Activated CD8-positive, alpha-beta memory T cell treated with anti-CD3 and anti-CD28 coated beads for 36 hours (primary cell): ENCODE measurements around the gene USP38. TPM values are rescaled to one million over a fixed set of nuclear protein-coding genes. Genes with fewer than 3 reads are reported as not detected.
"Not testable (repeated sequence)": the region's sequence is repeated elsewhere in the genome, so short reads cannot be mapped to it uniquely, and the experiment has no call there.

Source experiments
- CTCF ChIA-PET: fragments of 350-600 bp; sonication (Branson Sonifier 250); formaldehyde crosslinking; loops from one replicate; lab custom pipeline; 2021; ENCODE audit warnings: antibody characterized with exemption; lab: Charles Lee
- POLR2A ChIA-PET: fragments of 350-600 bp; sonication (Branson Sonifier 250); formaldehyde crosslinking; loops from one replicate; lab custom pipeline; 2021; ENCODE audit warnings: antibody characterized with exemption; lab: Charles Lee
- total RNA-seq, 2 experiments: library from RNA; stranded (reverse); gene quantifications; one replicate each; pipeline ENCODE4 v1.2.3, GENCODE V29; 2021

Gene USP38
- total RNA-seq, 2 experiments from 2014 or later, result 25.6 to 26.6 TPM

DNA sequence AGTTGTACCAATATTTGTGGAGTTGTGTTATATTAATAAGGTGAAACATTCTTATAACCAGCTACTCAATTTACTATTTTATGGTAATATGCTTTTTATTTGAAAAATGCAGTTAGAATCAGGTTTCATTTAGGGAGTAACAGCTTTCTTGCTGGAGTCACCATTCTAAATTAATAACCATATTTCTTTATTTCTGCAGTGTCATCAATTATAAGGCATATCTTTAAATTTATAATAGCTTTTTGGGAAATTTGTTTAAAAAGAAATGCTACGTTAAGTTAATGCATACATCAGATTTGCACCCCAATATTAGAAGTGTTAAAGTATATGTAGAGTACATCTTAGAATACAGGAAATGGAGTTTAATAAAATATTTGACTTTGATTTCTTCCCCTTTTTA is 18.9 kb downstream of the USP38 start:
- ChIA-PET CTCF (interaction anchor here (0.7 kb wide), 1 partner anchor 10 kb away, joined by 4 read pairs; no protein-coding TSS in a partner anchor), POLR2A (no interaction called here)

DNA sequence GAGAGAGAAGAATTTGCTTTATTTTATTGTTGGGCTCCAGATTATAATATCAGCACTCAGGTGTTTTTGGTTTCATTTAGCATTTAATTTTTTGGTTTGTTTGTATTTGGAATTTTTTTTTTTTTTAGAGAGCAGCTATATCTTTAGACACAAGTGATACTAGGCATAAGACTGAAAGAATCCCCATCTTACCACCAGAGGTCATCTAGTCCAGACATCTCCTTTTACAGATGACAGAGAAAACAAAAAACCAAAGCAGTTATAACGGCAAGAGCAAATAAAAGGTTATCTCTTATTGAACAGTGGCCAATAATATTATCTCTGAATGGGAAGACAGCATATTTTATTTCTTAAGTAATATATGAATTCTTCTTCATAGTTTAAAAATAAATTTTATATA is 22.8 kb downstream of the USP38 start:
- ChIA-PET POLR2A (no interaction called here), CTCF (no interaction called here)

DNA sequence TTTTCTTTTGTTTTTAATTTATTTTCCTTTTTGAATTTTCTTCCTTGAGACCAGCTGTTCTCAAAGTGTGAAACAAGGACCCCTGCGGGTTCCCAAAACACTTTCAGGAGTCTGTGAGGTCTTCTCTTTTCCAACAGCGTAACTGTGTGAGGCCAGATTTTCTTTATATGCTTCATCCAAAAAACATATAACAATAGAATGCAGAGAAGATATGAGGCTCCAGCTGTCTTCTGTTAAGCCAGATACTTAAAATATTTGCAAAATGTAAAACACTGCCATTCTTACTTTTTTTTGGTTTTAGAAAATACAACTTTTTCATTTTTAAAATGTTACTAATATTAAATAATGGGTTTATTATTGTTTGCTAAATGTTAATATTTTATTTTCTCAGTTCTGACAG is 27.8 kb downstream of the USP38 start:
- ChIA-PET POLR2A (no interaction called here), CTCF (no interaction called here)

DNA sequence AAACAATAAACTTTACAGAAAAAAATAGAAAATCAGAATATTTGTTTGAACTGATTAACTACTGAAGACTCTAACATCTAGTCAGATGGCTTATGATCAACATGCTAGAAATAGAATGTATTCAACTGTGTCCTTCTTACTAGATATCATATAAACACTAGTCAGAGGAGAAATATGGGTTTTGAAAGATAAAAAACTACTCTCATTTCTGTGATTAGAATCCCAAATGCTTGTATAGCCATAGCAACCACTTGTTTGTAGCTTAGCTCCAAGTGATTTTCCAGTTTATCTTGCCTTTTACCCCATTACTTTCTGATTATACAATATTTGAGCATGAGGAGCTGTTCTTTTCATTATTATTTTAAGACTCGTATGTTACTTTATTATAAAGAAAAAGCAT is 31.2 kb downstream of the USP38 start:
- CTCF ChIA-PET, result no interaction called here
- POLR2A ChIA-PET, result no interaction called here

DNA sequence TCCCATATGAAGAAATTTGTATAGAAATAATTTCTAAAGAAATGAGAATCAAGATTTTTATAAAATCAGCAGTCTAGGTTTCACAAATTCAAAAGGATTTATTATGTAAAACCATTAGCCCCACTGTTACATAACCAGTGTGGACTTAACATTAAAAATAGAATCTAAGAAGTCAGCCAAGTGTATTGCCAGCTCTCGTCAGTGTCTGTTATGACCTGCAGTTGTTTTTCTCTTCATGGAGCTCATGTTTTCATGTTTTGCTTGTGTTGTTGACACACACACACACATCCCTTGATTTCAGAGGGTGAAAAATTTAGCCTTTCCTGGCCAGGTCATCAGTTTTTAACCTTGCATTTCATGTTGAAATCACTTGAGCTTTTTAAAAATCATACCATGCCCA is 39.5 kb downstream of the USP38 start:
- POLR2A ChIA-PET, result no interaction called here
- CTCF ChIA-PET, result no interaction called here

DNA sequence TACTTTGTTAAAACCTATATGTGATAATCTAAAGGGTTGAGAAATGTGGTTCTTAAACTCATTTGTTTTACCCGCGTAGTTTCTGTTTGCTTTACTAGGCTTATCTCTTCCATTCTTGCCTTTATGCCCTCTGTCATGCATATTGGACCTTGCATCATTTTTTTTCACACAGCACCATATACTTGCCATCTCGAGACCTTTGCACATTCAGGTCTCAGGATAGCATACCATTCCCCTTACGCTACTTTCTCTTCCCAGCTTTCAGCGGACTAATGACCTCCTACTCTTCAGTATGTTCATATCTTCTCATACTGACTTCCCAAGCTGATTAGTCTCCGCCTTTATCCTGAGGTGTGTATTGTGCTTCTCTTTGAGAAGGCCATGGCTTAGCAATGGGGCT is 40.5 kb downstream of the USP38 start:
- ChIA-PET CTCF (no interaction called here), POLR2A (no interaction called here)

DNA sequence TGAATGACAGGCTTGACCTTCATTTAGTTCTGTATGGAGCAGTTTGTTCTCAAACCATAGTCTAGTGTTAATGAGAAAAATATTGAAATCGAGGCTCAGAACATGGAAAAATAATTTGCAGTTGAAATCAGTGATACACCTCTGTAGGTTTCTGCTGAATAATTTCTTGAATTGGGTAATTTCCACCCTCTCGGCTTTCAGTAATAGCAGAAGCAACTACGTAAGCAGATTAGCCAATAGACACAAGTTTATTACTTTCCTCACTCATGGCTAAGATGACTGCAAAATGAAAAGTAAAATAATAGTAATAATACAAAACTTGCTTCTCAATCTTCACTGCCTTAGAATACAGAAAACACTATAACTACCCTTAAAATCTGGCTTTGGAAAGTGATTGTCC is 46.0 kb downstream of the USP38 start:
- POLR2A ChIA-PET, result no interaction called here
- CTCF ChIA-PET, result no interaction called here

DNA sequence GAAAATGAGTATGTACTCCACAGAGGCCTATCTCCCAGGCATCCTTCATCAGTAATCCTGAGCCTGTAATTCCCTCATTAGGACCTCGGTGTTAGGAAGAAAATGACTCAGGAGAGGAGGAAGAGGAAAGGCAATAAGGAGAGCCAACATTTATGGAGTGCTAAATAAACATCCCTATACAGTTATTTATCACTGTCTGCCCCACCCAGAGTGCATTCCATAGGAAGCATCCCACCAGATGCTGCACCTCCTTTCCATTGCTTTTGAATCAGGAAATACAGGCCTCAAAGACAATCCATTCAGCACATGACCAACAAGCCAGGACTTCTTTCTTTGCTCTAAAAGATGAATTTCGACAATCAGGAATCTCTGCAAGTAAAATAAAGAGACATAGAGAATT is 47.6 kb downstream of the USP38 start:
- CTCF ChIA-PET, result no interaction called here
- POLR2A ChIA-PET, result no interaction called here

DNA sequence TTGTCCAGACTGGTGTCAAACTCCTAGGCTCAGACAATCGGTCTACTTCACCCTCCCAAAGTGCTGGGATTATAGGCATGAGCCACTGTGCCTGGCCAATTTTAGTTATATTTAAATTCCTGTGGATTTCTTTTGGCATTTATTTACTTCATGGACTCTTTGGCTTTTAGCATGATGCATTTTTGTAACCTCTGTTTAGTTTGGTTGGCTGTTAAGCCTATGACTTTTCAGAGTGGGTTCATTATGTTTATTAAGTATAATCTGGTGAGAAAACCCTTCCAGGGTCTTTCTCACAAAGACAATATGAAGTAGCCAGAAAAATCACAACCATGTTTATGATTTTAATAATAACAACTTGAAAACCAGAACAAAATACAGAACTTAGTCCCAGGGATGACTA is 49.4 kb downstream of the USP38 start:
- ChIA-PET POLR2A (no interaction called here), CTCF (no interaction called here)

DNA sequence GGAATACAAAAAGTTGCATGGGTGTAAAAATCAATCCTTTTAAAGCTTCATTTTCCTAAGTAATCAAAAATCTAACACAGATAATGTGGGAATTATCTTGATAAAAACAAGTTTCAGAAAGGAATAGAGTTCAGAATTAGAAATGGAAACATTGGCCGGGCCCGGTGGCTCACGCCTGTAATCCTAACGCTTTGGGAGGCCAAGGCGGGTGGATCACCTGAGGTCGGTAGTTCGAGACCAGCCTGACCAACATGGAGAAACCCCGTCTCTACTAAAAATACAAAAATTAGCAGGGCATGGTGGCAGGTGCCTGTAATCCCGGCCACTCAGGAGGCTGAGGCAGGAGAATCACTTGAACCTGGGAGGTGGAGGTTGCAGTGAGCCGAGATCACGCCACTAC is 52.5 kb downstream of the USP38 start:
- CTCF ChIA-PET, POLR2A ChIA-PET: not testable (repeated sequence)

DNA sequence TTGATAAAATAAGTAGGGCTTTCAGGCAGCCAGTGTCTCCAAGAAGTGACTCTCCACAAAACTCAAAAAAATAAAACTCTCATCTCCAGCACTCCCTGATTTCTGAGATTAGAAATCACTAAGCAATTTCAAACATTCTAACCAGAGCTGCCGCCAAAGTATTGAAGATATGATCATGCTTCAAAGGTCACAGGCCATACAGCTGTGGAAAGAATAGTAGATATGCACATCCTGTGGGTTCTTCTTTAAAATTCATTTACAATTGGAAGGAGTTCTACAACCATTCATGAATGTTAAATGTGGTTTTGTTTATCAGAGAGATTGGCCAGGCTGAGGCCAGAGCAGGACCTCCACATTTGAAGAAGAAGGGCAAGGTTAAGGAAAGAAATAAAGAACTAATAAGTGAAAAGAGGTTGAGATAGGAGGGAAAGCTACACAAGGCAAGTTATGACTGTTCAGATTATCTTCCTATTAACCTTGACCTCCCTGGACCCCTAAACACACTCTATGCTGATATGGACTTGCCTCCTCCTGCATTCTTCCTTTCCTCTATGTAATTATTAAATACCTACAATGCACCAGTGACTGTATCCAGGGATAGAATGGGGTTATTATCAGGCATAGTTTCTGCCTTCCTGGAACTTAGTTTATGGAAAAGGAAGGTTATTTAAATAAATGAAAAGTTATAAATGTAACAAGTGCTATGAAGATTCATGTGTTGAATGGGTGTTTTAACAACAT is 56.4 kb downstream of the USP38 start:
- ChIA-PET CTCF (no interaction called here), POLR2A (no interaction called here)

DNA sequence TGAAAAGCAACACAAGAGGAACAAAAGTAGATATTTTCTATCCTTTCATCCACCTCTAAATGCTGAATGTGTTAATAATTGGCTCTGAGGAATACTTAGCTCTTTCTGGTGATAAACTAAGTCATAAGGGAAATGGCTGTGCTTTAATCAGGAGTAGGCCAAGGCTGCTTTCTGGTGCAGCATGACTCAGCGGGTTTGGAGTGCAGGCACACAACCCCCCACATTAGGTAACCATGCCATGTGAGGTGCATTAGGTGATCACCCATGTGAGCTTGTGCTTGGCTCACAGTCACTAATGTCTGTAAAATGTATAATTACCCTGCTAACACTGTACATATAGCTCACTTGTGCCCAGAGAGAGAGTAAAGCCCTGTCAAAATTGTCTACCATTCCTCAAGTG is 57.2 kb downstream of the USP38 start:
- ChIA-PET CTCF (no interaction called here), POLR2A (no interaction called here)

DNA sequence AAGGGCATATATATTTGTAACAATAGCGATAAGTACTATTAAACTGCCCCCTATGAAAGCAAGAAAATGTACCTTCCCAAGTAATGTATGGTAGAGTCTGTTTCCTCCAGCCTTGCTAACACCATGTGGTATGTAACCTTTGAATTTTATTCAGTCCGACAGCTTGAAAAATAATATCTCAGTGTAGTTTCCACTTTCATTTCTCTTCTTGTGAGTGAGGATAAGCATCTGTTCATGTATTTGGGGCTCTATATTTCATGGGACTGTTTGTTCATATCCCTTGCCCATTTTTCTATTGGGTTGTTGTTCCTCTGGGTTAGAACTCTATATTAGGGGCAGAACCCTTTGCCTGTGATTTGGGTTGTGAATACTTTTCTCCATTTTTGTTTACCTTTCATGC is 58.3 kb downstream of the USP38 start:
- ChIA-PET POLR2A (no interaction called here), CTCF (no interaction called here)

DNA sequence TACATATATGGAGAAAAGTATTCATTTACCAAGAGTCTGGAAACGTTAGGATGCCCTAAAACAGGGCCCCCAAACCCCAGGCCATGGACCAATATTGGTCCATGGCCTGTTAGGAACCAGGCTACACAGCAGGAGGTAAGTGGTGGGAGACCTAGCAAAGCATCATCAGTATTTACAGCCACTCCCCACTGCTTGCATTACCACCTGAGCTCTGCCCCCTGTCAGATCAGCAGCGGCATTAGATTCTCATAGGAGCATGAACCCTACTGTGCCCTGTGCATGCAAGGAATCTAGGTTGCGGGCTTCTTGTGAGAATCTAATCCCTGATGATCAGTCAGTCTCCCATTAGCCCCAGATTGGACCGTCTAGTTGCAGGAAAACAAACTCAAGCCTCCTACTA is 62.3 kb downstream of the USP38 start:
- ChIA-PET CTCF (interaction anchor here (0.6 kb wide), 1 partner anchor 190 kb away, joined by 3 read pairs; no protein-coding TSS in a partner anchor), POLR2A (no interaction called here)

DNA sequence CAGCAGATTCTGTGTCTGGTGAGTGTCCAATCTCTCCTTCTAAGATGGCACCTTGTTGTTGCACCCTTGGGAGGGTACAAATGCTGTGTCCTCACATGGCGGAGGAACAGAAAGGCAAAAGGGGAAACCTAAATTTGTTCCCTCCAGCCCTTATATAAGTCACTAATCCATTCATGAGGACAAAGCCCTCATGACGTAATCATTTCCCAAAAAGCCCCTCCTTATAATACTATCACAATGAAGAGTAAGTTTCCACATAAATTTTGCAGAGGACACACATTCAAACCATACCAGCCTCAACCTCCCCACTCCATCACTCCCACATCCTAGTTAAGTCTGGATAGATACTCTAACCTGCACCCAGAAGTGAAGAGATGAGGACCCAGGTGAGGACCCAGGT is 63.1 kb downstream of the USP38 start:
- ChIA-PET CTCF (no interaction called here), POLR2A (no interaction called here)

DNA sequence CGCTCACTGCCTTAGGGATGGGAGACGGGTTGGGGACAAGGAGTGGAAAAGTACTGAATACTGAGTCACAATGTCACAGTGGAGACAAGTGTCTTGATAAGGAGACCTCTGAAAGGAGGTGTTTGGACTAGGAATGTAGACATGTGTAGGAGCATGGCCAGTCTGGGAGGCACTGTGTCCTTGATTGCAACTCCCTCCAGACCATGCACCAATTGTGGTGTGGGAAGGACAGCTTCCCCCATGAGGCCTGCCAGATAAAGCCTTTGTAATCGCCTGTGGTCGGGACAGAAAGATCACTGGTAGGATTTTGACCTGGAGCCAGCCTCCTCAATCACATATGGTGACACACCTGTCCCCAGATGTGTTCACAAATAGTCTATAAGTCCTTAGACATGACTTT is 64.1 kb downstream of the USP38 start:
- POLR2A ChIA-PET, result no interaction called here
- CTCF ChIA-PET, result no interaction called here

DNA sequence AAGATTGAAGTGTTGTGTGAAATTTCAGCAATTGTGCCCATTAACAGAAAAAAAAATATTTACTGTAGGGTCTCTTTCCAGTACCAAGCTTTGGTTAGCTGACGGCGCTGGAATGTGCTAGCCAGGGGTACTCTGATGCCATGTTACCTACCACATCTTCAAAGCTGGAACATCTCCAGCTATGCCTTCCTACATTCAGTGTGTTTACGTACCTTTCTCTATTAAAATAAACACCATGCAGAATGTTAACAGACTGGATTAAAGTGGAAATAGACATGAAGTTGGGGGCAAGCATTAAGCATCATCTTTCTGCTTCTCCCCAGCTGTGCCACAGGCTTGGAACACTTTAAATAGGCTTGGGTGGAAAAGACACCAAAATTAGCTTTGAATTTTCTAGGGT is 65.9 kb downstream of the USP38 start:
- POLR2A ChIA-PET, result interaction anchor here (0.6 kb wide), 1 partner anchor 81 kb away, joined by 5 read pairs; no protein-coding TSS in a partner anchor
- CTCF ChIA-PET, result interaction anchor here (0.6 kb wide), 1 partner anchor 38 kb away, joined by 3 read pairs; no protein-coding TSS in a partner anchor

DNA sequence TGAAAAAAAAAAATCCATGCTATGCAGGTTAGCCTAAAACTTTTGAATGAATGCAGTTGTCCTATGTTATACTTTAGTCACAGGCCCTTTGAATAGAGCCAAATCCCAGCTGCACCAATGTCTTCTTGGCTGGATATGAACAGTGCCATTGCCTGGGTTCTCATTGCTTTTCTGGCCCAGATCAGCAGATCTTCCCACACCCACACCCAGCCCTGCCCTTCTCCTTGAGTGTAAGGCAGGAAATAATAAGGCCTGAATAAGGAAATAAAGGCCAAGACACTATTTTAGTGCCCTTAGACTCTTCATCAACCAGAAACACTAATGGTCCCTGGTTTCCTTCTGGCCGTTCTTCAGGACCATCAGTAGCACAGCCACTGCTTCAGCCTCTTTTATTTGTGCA is 66.6 kb downstream of the USP38 start:
- CTCF ChIA-PET, result interaction anchor here (0.6 kb wide), 1 partner anchor 38 kb away, joined by 3 read pairs; no protein-coding TSS in a partner anchor
- POLR2A ChIA-PET, result no interaction called here

DNA sequence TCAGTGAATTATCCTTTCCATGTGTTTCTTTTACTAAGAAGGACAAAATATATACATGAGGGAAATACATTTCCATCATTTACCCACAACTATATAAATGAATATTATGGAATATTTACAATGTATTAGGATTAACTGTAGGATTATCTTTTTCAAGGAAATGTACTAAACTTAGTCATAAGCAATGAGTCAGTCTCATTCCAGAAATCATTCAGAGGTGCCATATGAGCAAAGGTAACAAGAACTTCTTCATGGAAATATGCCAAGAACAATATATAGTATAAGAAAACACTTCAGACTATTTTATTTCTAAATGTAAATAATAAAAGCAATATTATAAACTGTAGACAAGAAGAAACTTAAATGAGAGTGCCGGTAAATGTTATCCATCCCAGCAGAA is 67.1 kb downstream of the USP38 start:
- ChIA-PET CTCF (no interaction called here), POLR2A (no interaction called here)

DNA sequence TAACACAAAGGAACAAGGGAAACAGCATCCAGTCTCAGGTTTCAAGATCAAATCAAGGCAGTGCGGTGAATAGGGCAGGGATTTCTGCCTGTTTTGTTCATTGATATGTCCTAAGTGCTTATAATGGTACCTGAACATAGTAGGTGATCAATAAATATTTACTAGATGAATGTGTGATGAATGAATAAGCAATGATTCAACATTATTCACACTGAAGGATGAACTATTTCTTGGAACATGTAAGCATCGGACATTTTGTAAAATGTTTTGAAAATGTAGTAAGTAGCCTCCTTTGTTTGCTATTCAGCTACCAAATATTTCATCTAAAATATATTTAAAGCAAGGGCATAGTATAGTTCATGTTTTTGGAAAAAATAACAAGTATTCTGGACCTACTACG is 67.8 kb downstream of the USP38 start:
- ChIA-PET CTCF (no interaction called here), POLR2A (no interaction called here)

DNA sequence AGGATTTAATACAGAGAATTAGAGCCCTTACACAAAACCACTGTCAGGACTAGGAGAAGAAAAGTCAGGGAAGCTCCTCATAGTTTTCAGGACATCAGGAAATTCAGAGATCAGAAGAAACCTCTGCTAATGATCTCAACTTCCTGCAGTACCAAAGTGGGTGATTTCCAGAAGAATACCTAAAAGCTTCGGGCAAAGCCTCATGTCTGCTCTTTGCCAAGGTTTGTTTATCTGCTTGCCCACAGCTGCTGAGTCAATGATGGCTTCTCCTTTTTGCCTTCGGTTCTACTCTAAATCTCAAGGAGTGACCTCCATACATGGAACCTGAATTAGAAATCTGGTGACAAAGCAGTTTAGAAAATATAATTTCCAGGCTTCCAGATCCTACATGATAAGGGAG is 68.4 kb downstream of the USP38 start:
- ChIA-PET POLR2A (no interaction called here), CTCF (no interaction called here)
